Neural crest cell (in vitro differentiated cells): ENCODE results near the gene DZIP1. TPM values are rescaled to one million over a fixed set of nuclear protein-coding genes. Genes with fewer than 3 reads are reported as not detected.

Experiments used
- DNase-seq: peaks from one replicate; pipeline ENCODE4 v3.0.0; 2021; ENCODE audit warnings: low read depth, mixed read lengths, low spot score
- H3K27ac Mint-ChIP-seq: one replicate; pipeline ENCODE4 v1.8.0; 2021; ENCODE audit warnings: mild to moderate bottlenecking, mixed read lengths; ENCODE audit not compliant: unreplicated experiment
- H3K27me3 Mint-ChIP-seq: 2 replicates; pipeline ENCODE4 v1.8.0; 2021; ENCODE audit warnings: low read depth, mild to moderate bottlenecking, mixed read lengths
- H3K36me3 Mint-ChIP-seq: 2 replicates; pipeline ENCODE4 v1.8.0; 2021; ENCODE audit warnings: low read depth, mild to moderate bottlenecking, mixed read lengths
- H3K4me1 Mint-ChIP-seq: 2 replicates; pipeline ENCODE4 v1.8.0; 2021; ENCODE audit warnings: mixed read lengths
- H3K4me3 Mint-ChIP-seq: one replicate; pipeline ENCODE4 v1.8.0; 2021; ENCODE audit warnings: mild to moderate bottlenecking, mixed read lengths
- H3K9me3 Mint-ChIP-seq: 2 replicates; pipeline ENCODE4 v1.8.0; 2021; ENCODE audit warnings: mixed read lengths
- CTCF ChIP-seq: fragments of 200-600 bp; sonication (generic); conservative IDR thresholded peaks from 2 replicates; pipeline ENCODE4 v1.5.0; 2021; ENCODE audit warnings: antibody characterized with exemption, mild to moderate bottlenecking
- total RNA-seq: library from RNA; stranded (reverse); gene quantifications from 2 replicates; pipeline ENCODE4 v1.2.1, GENCODE V29; 2021

DZIP1 gene
- total RNA-seq, 1 donor from 2014 or later: 71.1 TPM

- peaks cover 6% of the 10 kb centered on the region for H3K4me1 Mint-ChIP-seq
- H3K36me3 Mint-ChIP-seq: peaks cover 66% of the 10 kb centered on the region
- no peak for TF ChIP-seq CTCF
- no peak for DNase-seq
- H3K4me3 Mint-ChIP-seq: no peak overlapping the region
- H3K9me3 Mint-ChIP-seq: no peaks in the 10 kb centered on the region
- H3K27ac Mint-ChIP-seq: no peak overlapping the region
- no peaks in the 10 kb centered on the region for H3K27me3 Mint-ChIP-seq
These were observed 16.0 kb downstream of the DZIP1 start for GRCh38 chr13:95628488-95628887.

GRCh38 chr13:95627590-95627989 lies 16.9 kb downstream of the DZIP1 start:
- Mint-ChIP-seq H3K4me1 (peaks cover 5% of the 10 kb centered on the region), H3K27me3 (no peaks in the 10 kb centered on the region), H3K4me3 (no peak overlapping the region), H3K9me3 (no peaks in the 10 kb centered on the region), H3K27ac (no peak overlapping the region), H3K36me3 (peaks cover 62% of the 10 kb centered on the region)
- no peak for TF ChIP-seq CTCF
- no peak for DNase-seq

- peaks cover 56% of the 10 kb centered on the region for H3K36me3 Mint-ChIP-seq
- DNase-seq: no peak
- TF ChIP-seq CTCF: no peak
- H3K27ac Mint-ChIP-seq: no peak overlapping the region
- no peaks in the 10 kb centered on the region for H3K4me1 Mint-ChIP-seq
- no peaks in the 10 kb centered on the region for H3K27me3 Mint-ChIP-seq
- H3K4me3 Mint-ChIP-seq: no peak overlapping the region
- H3K9me3 Mint-ChIP-seq: no peaks in the 10 kb centered on the region
These were observed 17.7 kb downstream of the DZIP1 start for GRCh38 chr13:95626768-95627167.

- peak; percentile 77 for TF ChIP-seq CTCF
- Mint-ChIP-seq H3K27ac (no peak overlapping the region), H3K36me3 (peaks cover 52% of the 10 kb centered on the region), H3K4me3 (no peak overlapping the region), H3K9me3 (no peaks in the 10 kb centered on the region), H3K27me3 (no peaks in the 10 kb centered on the region), H3K4me1 (peaks cover 6% of the 10 kb centered on the region)
- DNase-seq: peak; percentile 38
These were observed 20.5 kb downstream of the DZIP1 start for GRCh38 chr13:95624020-95624419.

- Mint-ChIP-seq H3K27ac (no peak overlapping the region), H3K4me1 (peaks cover 6% of the 10 kb centered on the region), H3K9me3 (no peaks in the 10 kb centered on the region), H3K36me3 (peaks cover 48% of the 10 kb centered on the region), H3K27me3 (no peaks in the 10 kb centered on the region), H3K4me3 (no peak overlapping the region)
- no peak for TF ChIP-seq CTCF
- no peak for DNase-seq
These were observed 21.4 kb downstream of the DZIP1 start for GRCh38 chr13:95623141-95623540.
